Loucy (cell line): Measurements from ENCODE around the gene CROCC.

Source experiments
- EZH2phosphoT487 ChIP-seq: fragments of 200-600 bp; IDR thresholded peaks from 2 replicates; pipeline ENCODE4 v1.6.1; 2018; ENCODE audit warnings: antibody characterized with exemption, mild to moderate bottlenecking, moderate library complexity, borderline replicate concordance
- TF ChIP-seq, protein P1 (sequence below): fragments of 200-600 bp; sonication (generic); conservative IDR thresholded peaks from 2 replicates; pipeline ENCODE4 v1.5.1; 2014; ENCODE audit warnings: mild to moderate bottlenecking, antibody characterized with exemption, low read length

DNA sequence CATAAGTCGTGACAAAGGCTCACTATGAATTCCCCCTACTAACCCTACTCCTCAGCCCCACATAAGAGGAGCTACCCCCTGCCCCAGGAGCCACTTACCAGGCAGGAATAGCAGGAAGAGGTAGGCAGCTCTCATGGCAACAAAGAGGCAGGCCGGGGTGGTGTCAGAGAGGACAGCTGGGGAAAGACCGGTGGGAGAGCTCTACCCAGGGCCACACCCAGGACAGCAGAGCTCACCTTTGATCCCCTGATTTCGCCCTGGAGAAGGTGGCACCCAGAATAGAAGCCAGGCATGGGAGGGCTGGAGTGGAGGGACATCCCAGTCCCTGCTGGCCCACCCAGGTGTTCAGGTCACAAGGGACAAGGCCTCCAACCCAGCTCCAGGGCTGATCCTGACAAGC lies 56.4 kb downstream of the CROCC start:
- TF ChIP-seq, protein P1, sequence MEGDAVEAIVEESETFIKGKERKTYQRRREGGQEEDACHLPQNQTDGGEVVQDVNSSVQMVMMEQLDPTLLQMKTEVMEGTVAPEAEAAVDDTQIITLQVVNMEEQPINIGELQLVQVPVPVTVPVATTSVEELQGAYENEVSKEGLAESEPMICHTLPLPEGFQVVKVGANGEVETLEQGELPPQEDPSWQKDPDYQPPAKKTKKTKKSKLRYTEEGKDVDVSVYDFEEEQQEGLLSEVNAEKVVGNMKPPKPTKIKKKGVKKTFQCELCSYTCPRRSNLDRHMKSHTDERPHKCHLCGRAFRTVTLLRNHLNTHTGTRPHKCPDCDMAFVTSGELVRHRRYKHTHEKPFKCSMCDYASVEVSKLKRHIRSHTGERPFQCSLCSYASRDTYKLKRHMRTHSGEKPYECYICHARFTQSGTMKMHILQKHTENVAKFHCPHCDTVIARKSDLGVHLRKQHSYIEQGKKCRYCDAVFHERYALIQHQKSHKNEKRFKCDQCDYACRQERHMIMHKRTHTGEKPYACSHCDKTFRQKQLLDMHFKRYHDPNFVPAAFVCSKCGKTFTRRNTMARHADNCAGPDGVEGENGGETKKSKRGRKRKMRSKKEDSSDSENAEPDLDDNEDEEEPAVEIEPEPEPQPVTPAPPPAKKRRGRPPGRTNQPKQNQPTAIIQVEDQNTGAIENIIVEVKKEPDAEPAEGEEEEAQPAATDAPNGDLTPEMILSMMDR = no peak
- TF ChIP-seq EZH2phosphoT487 = no peak
